Neural crest cell (in vitro differentiated cells): ENCODE data around the gene CLBA1. TPM values are rescaled to one million over a fixed set of nuclear protein-coding genes. Genes with fewer than 3 reads are reported as not detected.

Experiments
- DNase-seq: peaks from one replicate; pipeline ENCODE4 v3.0.0; 2021; ENCODE audit warnings: low read depth, mixed read lengths, low spot score
- H3K27ac Mint-ChIP-seq: one replicate; pipeline ENCODE4 v1.8.0; 2021; ENCODE audit warnings: mild to moderate bottlenecking, mixed read lengths; ENCODE audit not compliant: unreplicated experiment
- H3K27me3 Mint-ChIP-seq: 2 replicates; pipeline ENCODE4 v1.8.0; 2021; ENCODE audit warnings: low read depth, mild to moderate bottlenecking, mixed read lengths
- H3K36me3 Mint-ChIP-seq: 2 replicates; pipeline ENCODE4 v1.8.0; 2021; ENCODE audit warnings: low read depth, mild to moderate bottlenecking, mixed read lengths
- H3K4me1 Mint-ChIP-seq: 2 replicates; pipeline ENCODE4 v1.8.0; 2021; ENCODE audit warnings: mixed read lengths
- H3K4me3 Mint-ChIP-seq: one replicate; pipeline ENCODE4 v1.8.0; 2021; ENCODE audit warnings: mild to moderate bottlenecking, mixed read lengths
- H3K9me3 Mint-ChIP-seq: 2 replicates; pipeline ENCODE4 v1.8.0; 2021; ENCODE audit warnings: mixed read lengths
- total RNA-seq: library from RNA; stranded (reverse); gene quantifications from 2 replicates; pipeline ENCODE4 v1.2.1, GENCODE V29; 2021
- TF ChIP-seq, protein P1 (sequence below): fragments of 200-600 bp; sonication (generic); conservative IDR thresholded peaks from 2 replicates; pipeline ENCODE4 v1.5.0; 2021; ENCODE audit warnings: antibody characterized with exemption, mild to moderate bottlenecking

Gene CLBA1
- total RNA-seq, 1 donor from 2014 or later, result 14.1 TPM

DNA sequence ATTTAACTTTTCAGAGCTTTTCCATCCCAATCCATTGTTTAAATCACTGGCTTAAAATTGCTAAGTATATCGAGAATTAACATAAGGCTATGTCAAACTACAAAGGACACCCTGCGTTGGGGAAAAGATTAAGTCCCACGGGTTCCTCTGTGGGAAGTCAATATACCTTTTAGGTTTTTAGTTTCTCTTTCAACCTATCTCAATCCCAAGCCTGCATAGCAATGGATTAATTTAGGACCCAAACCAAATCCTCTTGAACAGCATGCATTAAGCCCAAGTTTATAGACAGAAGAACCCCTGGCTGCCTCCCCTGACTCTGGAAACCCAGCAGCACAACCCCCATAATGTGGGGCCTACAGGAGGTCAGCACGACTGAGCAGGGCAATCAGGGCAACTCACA, 29.0 kb downstream of the CLBA1 start:
- H3K27ac Mint-ChIP-seq, result no peak overlapping the region
- no peak for DNase-seq
- H3K27me3 Mint-ChIP-seq, result no peaks in the 10 kb centered on the region
- peaks cover 9% of the 10 kb centered on the region for H3K36me3 Mint-ChIP-seq
- TF ChIP-seq, protein P1, sequence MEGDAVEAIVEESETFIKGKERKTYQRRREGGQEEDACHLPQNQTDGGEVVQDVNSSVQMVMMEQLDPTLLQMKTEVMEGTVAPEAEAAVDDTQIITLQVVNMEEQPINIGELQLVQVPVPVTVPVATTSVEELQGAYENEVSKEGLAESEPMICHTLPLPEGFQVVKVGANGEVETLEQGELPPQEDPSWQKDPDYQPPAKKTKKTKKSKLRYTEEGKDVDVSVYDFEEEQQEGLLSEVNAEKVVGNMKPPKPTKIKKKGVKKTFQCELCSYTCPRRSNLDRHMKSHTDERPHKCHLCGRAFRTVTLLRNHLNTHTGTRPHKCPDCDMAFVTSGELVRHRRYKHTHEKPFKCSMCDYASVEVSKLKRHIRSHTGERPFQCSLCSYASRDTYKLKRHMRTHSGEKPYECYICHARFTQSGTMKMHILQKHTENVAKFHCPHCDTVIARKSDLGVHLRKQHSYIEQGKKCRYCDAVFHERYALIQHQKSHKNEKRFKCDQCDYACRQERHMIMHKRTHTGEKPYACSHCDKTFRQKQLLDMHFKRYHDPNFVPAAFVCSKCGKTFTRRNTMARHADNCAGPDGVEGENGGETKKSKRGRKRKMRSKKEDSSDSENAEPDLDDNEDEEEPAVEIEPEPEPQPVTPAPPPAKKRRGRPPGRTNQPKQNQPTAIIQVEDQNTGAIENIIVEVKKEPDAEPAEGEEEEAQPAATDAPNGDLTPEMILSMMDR, result no peak
- H3K9me3 Mint-ChIP-seq, result no peaks in the 10 kb centered on the region
- peak overlapping the region; percentile 52 for H3K4me3 Mint-ChIP-seq
- peaks cover 56% of the 10 kb centered on the region for H3K4me1 Mint-ChIP-seq

- H3K27ac Mint-ChIP-seq, result no peak overlapping the region
Observed at GRCh38 chr14:105015242-105015641, 29.7 kb downstream of the CLBA1 start.

DNA sequence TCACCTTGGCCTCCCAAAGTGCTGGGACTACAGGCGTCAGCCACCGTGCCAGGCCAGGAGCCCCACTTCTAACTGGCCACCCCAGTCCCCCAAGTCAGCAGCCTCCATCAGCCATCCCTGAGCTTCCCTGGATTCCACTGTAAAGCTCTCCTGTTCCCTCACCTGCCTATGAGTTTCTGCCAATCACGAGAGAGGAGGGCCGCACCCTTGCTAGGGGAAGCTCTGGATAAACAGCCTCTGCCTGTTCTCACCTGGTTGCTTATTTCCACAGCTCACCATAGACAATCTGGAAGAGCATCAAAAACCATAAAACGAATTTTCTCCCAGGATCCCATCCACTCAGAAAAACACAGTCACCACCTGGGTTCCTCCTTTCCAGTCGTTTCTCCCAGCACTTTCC, 30.3 kb downstream of the CLBA1 start:
- no peak overlapping the region for H3K27ac Mint-ChIP-seq
- H3K36me3 Mint-ChIP-seq, result peaks cover 9% of the 10 kb centered on the region
- TF ChIP-seq, protein P1, result no peak
- H3K4me3 Mint-ChIP-seq, result peak overlapping the region; percentile 79
- no peaks in the 10 kb centered on the region for H3K27me3 Mint-ChIP-seq
- H3K4me1 Mint-ChIP-seq, result peaks cover 62% of the 10 kb centered on the region
- DNase-seq, result no peak
- H3K9me3 Mint-ChIP-seq, result no peaks in the 10 kb centered on the region

More at GRCh38 chr14:105015242-105015641, 29.7 kb downstream of the CLBA1 start:
- H3K27me3 Mint-ChIP-seq, result no peaks in the 10 kb centered on the region
- no peak for DNase-seq
- H3K4me1 Mint-ChIP-seq, result peaks cover 62% of the 10 kb centered on the region
- TF ChIP-seq, protein P1, result no peak
- no peaks in the 10 kb centered on the region for H3K9me3 Mint-ChIP-seq
- peak overlapping the region; percentile 52 for H3K4me3 Mint-ChIP-seq
- H3K36me3 Mint-ChIP-seq, result peaks cover 9% of the 10 kb centered on the region

DNA sequence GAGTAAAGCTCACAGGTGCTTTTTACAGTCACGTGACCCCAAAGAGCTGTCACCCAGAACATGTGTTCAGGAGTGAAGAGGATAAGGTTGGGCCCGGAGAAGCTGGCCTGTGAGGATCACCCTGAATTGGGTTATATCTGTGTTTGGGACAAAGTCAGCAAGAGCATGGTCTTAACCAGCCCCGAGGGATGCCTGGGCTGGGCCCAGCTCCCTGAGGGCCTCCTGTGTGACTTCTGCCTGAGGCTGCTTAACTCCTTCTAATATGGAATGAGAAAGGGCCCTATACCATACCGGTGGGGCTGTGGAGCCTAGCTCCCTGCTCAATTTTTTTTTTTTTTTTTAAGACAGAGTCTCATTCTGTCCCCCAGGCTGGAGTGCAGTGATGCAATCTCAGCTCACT, 32.8 kb downstream of the CLBA1 start:
- peaks cover 9% of the 10 kb centered on the region for H3K36me3 Mint-ChIP-seq
- H3K27me3 Mint-ChIP-seq, result no peaks in the 10 kb centered on the region
- DNase-seq, result no peak
- H3K27ac Mint-ChIP-seq, result no peak overlapping the region
- H3K4me1 Mint-ChIP-seq, result peaks cover 66% of the 10 kb centered on the region
- no peaks in the 10 kb centered on the region for H3K9me3 Mint-ChIP-seq
- TF ChIP-seq, protein P1, result no peak
- peak overlapping the region; percentile 97 for H3K4me3 Mint-ChIP-seq

- peak; percentile 38 for DNase-seq
- Mint-ChIP-seq H3K27me3 (no peaks in the 10 kb centered on the region), H3K36me3 (peaks cover 9% of the 10 kb centered on the region), H3K27ac (peak overlapping the region; percentile 97), H3K9me3 (no peaks in the 10 kb centered on the region), H3K4me3 (peak overlapping the region; percentile 97), H3K4me1 (peaks cover 51% of the 10 kb centered on the region)
- TF ChIP-seq, protein P1, result peak; percentile 32
Observed at GRCh38 chr14:105019861-105020814, 34.5 kb downstream of the CLBA1 start.
